GM19238 (cell line): Measurements from ENCODE around the gene RAD51B.
"Not testable (repeated sequence)": the region's sequence is repeated elsewhere in the genome, so short reads cannot be mapped to it uniquely, and the experiment has no call there.

Experiments used
- DNase-seq: peaks from one replicate; pipeline ENCODE4 v3.0.0; 2011; ENCODE audit warnings: low spot score; ENCODE audit not compliant: insufficient read length

The RAD51B gene

DNA sequence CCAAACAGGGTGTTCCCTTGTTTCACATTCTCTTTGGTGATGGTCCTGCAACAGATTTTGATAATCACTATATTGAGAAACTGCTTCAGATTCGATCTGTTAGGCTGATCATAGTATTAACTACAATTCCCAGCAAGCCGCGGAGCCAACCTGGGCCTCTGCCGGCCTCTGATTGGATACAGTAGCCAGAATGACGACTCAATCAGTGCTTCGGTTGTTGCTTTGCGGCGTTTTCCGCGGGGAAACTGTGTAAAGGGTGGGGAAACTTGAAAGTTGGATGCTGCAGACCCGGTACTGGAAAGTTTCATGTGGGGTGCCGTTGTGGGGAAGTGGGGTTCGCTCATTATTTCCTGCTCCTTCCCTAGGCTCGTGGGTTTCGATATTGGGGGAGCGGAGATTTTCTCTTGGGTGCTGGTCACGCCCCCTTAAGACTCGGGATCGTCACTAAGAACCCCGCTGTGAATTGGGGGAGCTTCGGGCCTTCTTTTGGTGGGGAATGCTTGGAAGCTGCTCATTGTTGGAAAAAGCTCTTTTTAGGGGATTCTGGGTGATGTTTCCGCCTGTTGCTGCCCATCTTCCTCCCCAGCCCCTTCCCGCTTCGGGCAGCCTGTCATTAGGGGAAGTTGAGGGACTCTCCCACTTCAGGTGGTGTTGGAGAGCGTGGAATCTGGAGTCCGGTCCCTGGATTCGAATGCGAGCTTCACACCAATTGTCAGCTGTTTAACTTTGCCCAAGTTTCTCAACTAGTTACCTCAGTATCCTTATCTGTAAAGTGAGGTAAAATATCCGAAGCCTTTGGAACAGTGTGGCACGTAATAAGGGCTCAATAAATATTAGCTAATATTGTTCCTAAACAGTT lies at the start of gene RAD51B:
RAD51B (plus strand) TSS at position 217 of the 859 bp plus-strand sequence.
- DNase-seq: peak; percentile 65

DNA sequence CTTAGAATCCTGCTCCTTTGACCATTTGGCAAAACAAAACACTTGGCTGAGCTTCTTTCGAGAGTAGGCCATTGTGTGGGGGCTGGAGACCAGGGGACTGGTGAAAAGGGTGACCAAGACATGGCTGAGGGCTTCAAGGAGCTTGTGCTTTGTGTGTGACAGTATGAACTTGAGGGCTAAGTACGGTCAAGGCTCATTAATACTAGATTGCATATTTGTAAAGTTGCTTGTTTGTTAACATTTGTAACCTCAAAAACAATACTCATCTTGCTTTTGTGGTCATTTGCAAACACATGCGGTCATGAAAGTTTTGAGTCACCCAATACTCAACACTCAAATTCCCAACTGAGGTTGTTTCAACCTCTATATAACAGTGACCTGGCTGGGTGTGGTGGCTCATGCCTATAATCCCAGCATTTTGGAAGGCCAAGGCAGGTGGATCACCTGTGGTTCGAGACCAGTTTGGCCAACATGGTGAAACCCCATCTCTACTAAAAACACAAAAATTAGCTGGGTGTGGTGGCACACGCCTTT lies 45.7 kb upstream of the RAD51B start:
- DNase-seq: no peak

DNA sequence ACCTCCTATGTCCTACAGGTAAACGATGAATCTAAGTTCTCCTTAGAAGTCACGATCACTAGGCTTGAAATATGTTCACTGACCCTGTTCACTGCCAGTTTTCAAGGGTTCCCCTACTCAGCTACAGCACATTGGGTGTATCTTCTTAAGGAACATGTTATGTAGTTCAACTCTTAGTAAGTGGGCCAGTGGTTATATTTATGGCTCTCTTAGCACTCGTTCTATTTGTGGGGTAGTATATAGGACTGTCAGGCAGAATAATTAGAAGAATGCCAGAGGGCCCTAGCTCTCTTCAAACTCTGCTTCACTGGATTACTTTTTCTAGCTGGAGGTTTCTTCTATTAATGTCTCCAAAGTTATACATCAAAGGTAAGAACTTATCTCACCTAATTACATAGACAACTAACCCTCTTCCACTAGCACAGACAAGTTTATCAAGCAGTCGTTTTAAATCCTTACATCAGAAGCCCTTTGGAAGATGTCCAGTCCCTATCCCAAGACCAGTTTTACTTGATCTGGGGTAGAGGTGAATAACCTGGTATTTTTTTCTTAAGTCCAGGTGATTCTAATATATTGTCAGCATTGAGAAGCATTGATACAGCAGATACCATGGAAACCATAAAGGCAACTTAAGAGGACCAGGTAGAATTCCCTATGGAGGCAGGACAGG lies 42.8 kb upstream of the RAD51B start:
- DNase-seq: no peak

DNA sequence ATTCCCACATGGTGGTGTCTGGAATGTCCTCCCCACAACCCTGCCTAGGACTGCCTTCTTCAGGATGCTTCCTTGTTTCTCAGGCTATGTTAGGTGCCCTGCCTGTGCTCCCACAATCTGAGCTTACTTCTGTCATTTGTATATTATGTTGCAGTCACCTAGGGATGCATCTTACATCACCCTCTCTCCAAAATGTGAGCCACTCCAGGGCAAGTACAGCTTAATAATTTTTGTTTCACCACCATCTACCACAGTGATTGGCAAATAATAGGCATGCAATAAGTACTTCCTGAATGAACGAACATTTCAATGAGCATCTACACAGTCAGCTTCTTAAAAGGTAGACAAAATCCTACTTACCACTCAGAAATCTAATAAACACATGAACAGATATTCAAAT lies 40.8 kb upstream of the RAD51B start:
- DNase-seq: no peak

DNA sequence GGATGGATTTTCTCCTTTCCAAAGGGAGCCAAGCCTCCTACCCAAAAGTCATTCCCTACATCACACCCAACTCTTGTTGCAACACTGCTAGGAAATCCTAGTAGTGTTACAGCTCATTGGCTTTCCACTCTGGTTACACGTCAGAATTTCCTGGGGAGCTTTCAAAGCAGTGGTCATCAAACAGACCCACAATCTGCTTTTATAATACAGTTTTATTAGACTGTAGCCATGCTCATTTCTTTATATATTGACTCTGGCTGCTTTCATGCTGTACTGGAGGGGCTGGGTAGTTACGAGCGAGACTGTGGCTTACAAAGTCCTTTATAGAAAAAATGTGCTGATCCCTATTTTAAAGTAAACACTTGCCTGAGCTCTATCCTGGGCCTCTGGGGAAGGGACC lies 37.5 kb upstream of the RAD51B start:
- DNase-seq: no peak

DNA sequence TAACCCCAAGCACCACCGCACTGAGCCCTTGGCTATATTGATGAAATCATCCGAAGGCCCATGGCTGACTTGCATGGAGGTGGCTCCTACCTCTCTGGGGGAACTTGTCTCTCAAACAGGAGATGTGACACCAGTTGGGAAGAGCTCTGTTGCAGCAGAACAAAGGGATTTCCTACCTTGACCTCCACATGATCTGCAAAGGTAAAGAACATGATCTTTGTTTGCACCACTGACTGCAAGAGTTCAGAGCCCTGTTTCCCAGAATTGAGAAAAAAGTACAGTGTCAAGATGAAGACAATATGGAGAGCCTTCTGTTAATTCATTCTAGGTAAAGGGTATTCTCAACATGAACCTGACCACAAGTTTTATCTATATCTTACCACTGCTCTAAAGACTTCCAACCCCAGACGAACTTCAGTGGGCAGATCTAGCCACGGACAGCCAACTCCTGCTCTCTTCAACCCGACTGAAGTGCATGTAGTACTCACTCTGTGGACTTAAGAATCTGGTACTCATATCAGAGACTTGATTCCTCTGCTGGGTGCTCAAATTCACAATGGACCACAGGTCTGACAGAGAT lies 35.2 kb upstream of the RAD51B start:
- no peak for DNase-seq

DNA sequence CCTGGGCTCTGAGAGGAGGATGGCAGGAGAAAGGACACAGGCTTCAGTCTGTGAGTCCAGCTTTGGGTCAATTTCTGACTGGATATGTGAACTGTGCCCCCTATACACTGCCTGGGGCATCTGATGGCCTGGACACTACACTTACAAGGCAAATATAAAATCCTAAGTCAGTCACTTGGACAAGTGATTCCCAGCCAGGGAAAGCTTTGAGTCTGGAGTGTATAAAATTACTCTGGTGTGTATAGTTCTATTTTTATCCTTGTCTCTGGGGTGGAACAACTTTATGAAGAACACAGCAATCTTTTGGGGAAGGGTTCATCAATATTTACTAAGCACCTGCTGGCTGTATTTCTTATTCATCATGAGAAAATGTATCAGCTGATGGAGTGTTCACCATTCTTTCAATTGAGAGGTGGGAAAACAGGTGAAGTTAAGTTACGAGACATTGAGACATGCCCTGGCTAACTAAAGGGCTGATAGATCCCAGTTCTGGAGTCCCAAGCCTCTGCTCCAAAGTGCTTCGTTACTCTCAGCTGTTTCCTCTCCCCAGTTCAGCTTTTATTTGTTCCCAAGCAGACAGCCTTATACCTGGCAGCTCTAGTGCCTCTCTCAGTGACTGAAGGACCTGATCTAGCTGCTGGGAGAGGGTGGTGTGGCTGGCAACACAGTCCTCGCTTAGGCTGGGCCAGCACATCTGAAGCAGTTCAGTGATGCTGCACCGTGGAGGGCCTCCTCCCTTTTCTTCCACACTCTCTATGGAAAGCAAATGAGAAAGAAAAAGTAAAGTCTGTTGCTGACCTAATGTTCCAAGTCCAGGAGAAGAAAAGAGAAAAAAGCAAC lies 34.1 kb upstream of the RAD51B start:
- DNase-seq: no peak

DNA sequence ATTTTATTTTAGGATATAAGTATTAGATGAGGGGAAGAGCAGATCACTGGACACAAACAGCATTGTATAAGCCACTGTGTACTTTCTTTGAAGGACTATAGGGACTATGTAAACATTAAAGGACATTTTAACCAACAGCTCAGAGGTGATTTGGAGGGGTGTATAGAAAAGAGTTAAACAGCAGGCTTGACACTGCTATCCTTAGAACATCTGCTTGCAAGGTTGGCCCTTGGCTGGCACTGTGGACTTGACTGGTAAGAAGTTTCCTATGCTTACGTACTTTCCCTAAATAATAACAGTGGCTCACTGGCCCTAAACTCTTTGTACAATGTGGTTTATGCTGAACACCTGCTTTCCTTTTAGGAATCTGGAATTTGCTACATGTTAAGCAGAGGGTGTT lies 31.9 kb upstream of the RAD51B start:
- DNase-seq: no peak

DNA sequence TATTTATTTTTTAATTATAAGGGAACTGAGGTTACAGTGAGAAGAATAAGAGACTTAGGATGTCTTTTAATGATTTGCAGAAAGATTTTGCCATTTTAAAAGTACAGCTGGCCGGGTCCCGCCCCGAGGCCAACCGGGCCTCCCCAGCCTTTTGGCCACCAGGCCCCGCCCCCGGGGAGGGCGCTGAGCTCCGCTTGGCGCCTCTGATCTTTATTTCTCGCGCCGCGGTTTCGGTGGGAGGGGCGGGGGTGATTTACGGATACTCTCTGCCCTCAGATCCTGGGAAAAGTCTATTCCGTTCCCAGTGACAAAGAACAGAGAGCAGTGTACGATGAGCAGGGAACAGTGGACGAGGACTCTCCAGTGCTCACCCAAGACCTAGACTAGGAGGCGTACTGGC lies 20.8 kb upstream of the RAD51B start:
- DNase-seq: no peak

DNA sequence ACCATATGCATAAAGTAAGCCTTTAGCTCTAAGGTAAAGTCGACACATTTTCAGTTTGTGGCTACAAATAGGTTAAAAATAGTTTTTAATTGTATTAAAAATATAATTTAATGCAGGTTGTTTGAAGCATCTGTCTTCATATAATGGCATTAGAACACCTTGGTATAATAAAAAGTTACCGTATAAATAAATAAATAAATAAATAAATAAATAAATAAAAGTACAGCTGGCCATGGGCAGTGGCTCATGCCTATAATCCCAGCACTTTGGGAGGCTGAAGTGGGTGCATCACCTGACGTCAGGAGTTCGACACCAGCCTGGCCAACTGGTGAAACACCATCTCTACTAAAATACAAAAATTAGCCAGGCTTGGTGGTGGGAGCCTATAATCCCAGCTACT lies 18.8 kb upstream of the RAD51B start:
- DNase-seq: no peak

DNA sequence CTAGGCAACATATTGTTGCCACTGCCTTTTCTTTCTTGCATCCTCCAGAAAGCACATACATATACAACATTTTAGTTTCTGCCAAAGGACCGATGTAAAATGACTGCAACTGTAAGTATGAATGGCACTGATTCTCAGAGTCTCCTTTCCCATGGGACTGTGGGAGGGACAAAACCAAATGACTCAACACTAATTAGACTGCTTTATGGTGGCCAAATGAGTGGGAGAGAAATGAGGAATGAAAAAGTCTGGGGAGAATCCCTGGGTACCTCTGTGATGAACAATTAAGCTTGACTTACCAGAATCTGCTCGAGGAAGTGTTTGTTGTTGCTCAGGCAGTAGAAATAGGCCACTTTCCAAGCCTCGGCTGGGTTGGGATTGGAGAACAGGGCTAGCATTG lies 13.3 kb upstream of the RAD51B start:
- no peak for DNase-seq

DNA sequence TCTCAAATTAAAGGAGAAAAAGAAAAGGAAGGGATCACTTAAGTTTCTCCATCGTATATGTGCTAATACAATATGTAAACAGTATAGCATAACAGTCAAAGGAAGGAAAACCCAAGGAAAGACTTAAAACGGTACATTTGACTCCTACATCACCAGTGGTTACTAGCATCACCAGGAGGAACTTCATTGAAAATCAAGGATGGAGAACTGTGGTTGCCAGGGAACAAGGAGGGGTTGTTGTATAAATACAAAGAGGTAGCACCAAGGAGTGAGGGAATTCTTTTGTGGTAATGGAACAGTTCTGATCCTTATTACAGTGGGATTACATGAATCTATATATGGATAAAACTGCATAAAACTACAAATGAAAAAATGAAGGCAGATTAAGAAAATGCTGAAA lies 4.8 kb upstream of the RAD51B start:
- DNase-seq: no peak

DNA sequence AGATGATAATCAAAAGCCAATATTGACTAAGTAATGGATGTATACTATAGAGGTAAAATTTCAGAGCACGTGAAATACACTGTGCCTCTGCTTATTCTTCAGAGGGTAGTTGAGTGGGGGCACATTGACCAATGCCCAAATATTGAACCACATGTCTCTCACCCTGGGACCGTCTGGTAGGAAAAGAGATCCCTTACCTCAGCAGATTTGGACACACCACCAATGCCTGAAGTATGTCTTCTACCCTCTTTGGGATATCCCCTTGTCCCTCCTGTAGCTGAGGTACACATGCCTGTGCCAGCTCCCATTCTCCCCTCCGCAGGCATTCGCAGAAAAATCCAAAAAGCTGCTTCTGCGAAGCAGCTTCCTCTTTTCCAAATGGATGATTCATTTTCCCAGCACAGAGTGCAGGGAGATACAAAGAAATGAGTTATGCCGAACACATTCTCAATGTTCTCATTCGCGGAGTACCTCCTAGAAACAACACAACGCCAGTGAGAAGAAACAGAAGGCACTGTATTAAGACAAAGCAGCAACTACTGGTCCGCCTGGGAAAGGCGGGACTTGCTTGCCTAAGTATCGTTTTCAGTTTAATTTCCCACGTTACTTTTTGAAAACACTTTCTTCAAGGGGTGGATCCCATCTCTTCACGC lies 3.9 kb upstream of the RAD51B start:
- no peak for DNase-seq

DNA sequence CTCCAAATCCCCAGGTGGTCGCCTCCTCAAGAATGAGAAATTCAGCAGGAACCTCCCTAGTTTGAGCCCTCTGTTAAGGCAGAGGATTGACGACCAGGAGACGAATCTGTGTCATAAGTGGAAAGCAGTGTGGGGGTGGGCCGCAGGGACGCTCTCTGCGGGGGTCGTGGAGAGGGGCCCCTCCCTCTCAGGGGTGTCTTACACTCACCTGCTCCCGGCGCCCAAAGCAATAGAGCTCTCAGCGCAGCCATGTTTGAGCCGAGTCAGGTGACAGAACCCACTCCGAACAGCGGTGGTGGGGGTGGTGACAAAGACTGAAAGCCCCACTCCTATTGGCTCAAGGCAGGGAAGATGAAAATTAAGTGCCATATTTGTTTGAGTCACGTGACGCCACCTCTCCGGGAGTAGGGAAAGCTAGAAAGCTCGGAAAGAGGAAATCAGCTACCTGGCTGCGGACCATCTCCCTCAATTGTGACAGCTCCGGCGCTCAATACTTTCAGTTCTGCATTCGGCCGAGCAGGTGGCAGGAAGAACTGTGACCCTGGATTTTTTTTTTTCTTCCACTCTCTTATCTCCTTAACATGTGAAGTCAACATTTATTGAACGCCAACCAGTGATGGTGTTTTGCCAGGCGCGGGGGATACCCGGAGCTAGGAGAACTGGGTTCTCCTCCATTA lies 3.1 kb upstream of the RAD51B start, which contains the start of gene ZFYVE26:
ZFYVE26 (minus strand) TSS at position 265 of the 677 bp plus-strand sequence. CDS start 627 bp downstream, outside the sequence.
- peak; percentile 66 for DNase-seq

DNA sequence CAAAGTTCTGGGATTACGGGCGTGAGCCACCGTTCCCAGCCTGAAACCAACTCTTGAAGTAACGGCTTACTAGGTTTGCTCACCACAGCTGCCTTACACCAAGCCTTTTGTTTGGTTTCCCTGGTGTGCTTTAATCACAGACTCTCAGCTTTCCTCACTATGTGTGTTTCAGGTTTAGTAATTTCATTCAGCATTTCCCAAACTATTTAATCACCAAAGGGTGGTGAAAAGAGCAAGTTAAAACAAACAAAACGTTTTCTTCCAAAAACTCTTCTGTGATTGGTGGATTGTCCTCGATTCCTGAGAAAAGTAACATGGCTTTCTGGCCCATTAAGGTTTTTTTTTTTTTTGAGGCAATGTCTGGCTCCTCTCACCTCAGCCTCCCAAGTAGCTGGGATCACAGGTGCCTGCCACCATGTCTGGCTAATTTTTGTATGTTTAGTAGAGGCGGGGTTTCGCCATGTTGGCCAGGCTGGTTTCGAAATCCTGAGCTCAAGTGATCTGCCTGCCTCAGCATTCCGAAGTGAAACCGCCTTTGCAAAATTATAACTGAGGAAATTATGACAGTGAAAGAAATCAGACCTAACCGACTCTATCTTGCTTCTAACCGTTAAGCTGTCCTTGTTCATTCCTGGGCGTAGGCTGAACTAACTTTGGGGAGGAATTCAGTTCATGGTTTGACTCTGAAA lies 1.7 kb upstream of the RAD51B start:
- no peak for DNase-seq

DNA sequence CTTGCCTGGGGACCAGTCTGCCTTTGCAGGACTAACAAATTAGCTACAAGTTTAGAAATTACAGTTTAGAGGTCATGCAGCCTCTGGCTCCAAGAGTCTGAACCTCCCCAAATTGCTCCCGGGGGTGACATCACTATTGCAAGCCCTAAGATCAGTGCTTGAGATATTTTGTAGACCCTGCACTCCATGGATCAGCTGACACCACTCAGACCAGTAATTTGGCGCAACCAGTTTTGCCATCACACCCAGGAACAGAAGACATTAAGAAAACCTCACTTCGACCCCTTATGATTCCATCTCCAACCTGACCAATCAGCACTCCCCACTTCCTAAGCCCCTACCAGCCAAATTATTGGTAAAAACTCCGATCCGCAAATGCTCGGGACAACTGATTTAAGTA lies 1.1 kb upstream of the RAD51B start:
- DNase-seq: not testable (repeated sequence)

DNA sequence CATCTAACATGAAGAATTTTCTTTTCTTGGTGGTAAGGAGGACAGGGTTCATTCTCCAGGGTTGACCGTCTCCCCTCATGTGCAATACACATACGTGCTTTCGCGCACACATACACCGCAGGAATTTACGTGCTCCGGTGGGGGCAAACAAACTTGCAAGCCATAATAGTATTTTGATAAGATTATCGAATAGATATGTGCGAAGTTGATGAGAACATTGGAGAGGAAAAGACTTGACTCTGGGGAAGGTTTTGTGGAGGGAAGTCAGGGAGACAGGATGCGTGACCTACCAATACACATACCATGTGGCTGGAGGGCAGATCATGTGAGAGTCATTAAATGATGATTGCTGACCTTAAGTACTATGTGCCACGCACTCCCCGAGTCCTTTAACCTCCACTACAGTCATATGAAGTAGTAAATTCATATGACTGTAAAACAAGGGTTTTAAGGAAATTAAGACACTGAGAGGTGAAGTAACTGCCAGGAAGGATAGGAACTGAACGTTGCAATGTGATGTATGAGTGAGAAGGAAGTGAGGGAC lies 921 bp downstream of the RAD51B start:
- DNase-seq: no peak

DNA sequence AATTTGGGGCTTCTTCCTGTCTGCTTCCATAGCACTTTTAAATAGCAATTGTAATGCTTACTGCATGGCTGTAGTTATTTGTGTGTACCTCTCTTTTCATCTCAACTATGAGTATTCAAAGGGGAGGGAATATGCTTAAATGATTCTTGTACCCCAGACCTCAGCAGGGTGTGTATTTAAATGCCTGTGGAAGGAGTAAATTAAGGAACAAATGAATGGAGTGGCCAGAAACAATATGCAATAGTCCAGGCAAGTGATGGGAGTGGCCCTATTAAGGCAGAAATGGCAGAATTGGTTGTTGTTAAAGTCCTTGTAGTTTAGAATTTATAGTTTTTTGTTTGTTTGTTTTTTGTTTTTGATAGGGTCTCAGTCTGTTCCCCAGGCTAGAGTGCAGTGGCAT lies 1.5 kb downstream of the RAD51B start:
- no peak for DNase-seq

DNA sequence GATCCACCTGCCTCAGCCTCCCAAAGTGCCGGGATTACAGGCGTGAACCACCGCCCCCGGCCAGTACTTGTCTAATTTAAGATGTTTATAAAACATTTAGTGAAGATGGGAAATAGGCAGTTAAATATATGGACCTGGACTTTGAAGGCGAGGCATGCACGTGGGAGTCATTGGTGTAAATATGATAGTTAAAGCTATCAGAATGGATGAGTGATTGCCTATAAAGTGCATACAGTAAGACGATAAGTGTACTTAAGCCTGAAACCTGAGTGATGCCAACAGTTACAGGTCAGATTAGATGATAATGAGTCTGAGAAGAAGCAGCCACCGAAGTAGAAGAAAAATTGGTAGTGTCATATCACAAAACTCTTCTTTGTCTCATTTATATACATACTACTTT lies 11.5 kb downstream of the RAD51B start:
- no peak for DNase-seq
